GDM1 (cell line): ENCODE data around the gene TXNDC5.
"Not testable (repeated sequence)": the region's sequence is repeated elsewhere in the genome, so short reads cannot be mapped to it uniquely, and the experiment has no call there.

Experiments used
- DNase-seq: peaks from one replicate; lab custom pipeline; 2025; lab: John Stamatoyannopoulos, UW

TXNDC5 gene

GRCh38 chr6:7895125-7895423 is 15.5 kb downstream of the TXNDC5 start:
- DNase-seq, result no peak

- DNase-seq, result no peak
These were observed 16.1 kb downstream of the TXNDC5 start for GRCh38 chr6:7894262-7895124.

GRCh38 chr6:7893342-7893741 is 17.2 kb downstream of the TXNDC5 start:
- DNase-seq, result no peak

- DNase-seq, result not testable (repeated sequence)
These were observed 18.2 kb downstream of the TXNDC5 start for GRCh38 chr6:7892367-7892766.

GRCh38 chr6:7891078-7891872 is 19.3 kb downstream of the TXNDC5 start:
- no peak for DNase-seq

GRCh38 chr6:7888587-7889357 is 21.8 kb downstream of the TXNDC5 start:
- no peak for DNase-seq

GRCh38 chr6:7887278-7887991 is 23.2 kb downstream of the TXNDC5 start:
- no peak for DNase-seq

- DNase-seq, result no peak
These were observed 24.5 kb downstream of the TXNDC5 start for GRCh38 chr6:7886132-7886531.

- DNase-seq, result no peak
These were observed 27.2 kb downstream of the TXNDC5 start for GRCh38 chr6:7883381-7883780.

- DNase-seq, result no peak
These were observed 27.9 kb downstream of the TXNDC5 start for GRCh38 chr6:7882505-7883257.

- DNase-seq, result no peak
These were observed 28.7 kb downstream of the TXNDC5 start for GRCh38 chr6:7881765-7882500.

GRCh38 chr6:7880718-7881107 is 29.9 kb downstream of the TXNDC5 start:
- DNase-seq, result no peak

- no peak for DNase-seq
These were observed 30.4 kb downstream of the TXNDC5 start for GRCh38 chr6:7879980-7880717.

- DNase-seq, result no peak
These were observed 31.0 kb downstream of the TXNDC5 start for GRCh38 chr6:7879579-7879978.

- DNase-seq, result no peak
These were observed 31.5 kb downstream of the TXNDC5 start for GRCh38 chr6:7879043-7879442.

- no peak for DNase-seq
These were observed 32.1 kb downstream of the TXNDC5 start for GRCh38 chr6:7878401-7878964.

GRCh38 chr6:7868926-7869325 is 41.7 kb downstream of the TXNDC5 start:
- DNase-seq, result no peak

- DNase-seq, result no peak
These were observed 44.1 kb downstream of the TXNDC5 start for GRCh38 chr6:7866526-7866925.

- no peak for DNase-seq
These were observed 44.8 kb downstream of the TXNDC5 start for GRCh38 chr6:7865781-7866180.
